Mucosa of descending colon (tissue), 3 donors: ENCODE measurements around the gene BMPR1A. TPM values are rescaled to one million over a fixed set of nuclear protein-coding genes. Genes with fewer than 3 reads are reported as not detected.
"Not testable (repeated sequence)": the region's sequence is repeated elsewhere in the genome, so short reads cannot be mapped to it uniquely, and the experiment has no call there.

Experiments
- ATAC-seq: fragments of 200-7000 bp; cut with Tn5 transposase; one replicate; pipeline ENCODE4 v1.9.1; 2020; ENCODE audit warnings: mild to moderate bottlenecking, moderate library complexity
- DNase-seq, 3 donors: peaks; one replicate each; pipeline ENCODE4 v3.0.0-alpha.2; 2020
- H3K36me3 ChIP-seq: fragments of 200-600 bp; one replicate; pipeline ENCODE4 v1.8.0; 2021; ENCODE audit warnings: low read depth, mild to moderate bottlenecking
- H3K4me1 ChIP-seq: fragments of 200-600 bp; one replicate; pipeline ENCODE4 v1.8.0; 2021; ENCODE audit warnings: low read depth, mild to moderate bottlenecking
- H3K4me3 ChIP-seq: fragments of 200-600 bp; one replicate; pipeline ENCODE4 v1.8.0; 2021; ENCODE audit warnings: mild to moderate bottlenecking
- H3K9me3 ChIP-seq: fragments of 200-600 bp; one replicate; pipeline ENCODE4 v1.8.0; 2021; ENCODE audit warnings: mild to moderate bottlenecking
- CTCF ChIP-seq: fragments of 200-600 bp; IDR thresholded peaks from one replicate; pipeline ENCODE4 v1.8.0; 2022; ENCODE audit warnings: antibody characterized with exemption, mild to moderate bottlenecking
- intact Hi-C, 2 donors: fragments of 100-400 bp; cut with DNase I in 1 of 2; cut with micrococcal nuclease in 1 of 2; formaldehyde crosslinking; loops; one replicate each; pipeline versions ENCODE4 v1.11.0 to v1.11.1; 2022; cut with DNase I, micrococcal nuclease
- total RNA-seq, 3 donors: library from RNA; stranded (reverse); fragmentation: NEBNext Ultra II Directional in 2 of 3; extraction: Animal tissue kit (Norgen Biotek cat#: 25700) in 2 of 3; gene quantifications; one replicate each; pipeline versions ENCODE4 v1.2.1 to v1.2.4, GENCODE V29; 2021 to 2023
- donor health status: DM: no; HTN: no; CAD: no; lungs with moderate emphysema.
- donor health status: DM: no; HTN: no; CAD: no.
- donor health status: DM: no; HTN: yes; CAD: no.

Gene BMPR1A
- total RNA-seq, 3 donors from 2014 or later = 44.4 to 126 (median 45.3) TPM

GRCh38 chr10:86851328-86852207 lies 95.1 kb downstream of the BMPR1A start:
- no peak for TF ChIP-seq CTCF
- no peak for DNase-seq
- H3K4me1 ChIP-seq = no peaks in the 10 kb centered on the region
- no peak overlapping the region for H3K4me3 ChIP-seq
- intact Hi-C loops = no loop called here
- ATAC-seq = peak; percentile 50
- H3K9me3 ChIP-seq = no peaks in the 10 kb centered on the region
- no peaks in the 10 kb centered on the region for H3K36me3 ChIP-seq

- H3K9me3 ChIP-seq, ATAC-seq, H3K36me3 ChIP-seq, DNase-seq, H3K4me3 ChIP-seq, intact Hi-C loops, H3K4me1 ChIP-seq: not testable (repeated sequence)
Observed at GRCh38 chr10:86853582-86853981, 97.2 kb downstream of the BMPR1A start.

- ATAC-seq = no peak
- no peak for TF ChIP-seq CTCF
- Histone ChIP-seq H3K4me1 (no peaks in the 10 kb centered on the region), H3K4me3 (no peak overlapping the region), H3K9me3 (no peaks in the 10 kb centered on the region), H3K36me3 (no peaks in the 10 kb centered on the region)
- intact Hi-C loops = no loop called here
- no peak for DNase-seq
Observed at GRCh38 chr10:86855513-86855912, 99.1 kb downstream of the BMPR1A start.

GRCh38 chr10:86856156-86856555 lies 99.7 kb downstream of the BMPR1A start:
- Histone ChIP-seq H3K4me3 (no peak overlapping the region), H3K36me3 (no peaks in the 10 kb centered on the region), H3K9me3 (no peaks in the 10 kb centered on the region), H3K4me1 (no peaks in the 10 kb centered on the region)
- no peak for ATAC-seq
- no peak for DNase-seq
- intact Hi-C loops = no loop called here
- TF ChIP-seq CTCF = no peak

GRCh38 chr10:86857128-86857721 lies 100.8 kb downstream of the BMPR1A start:
- Histone ChIP-seq H3K4me1 (no peaks in the 10 kb centered on the region), H3K4me3 (no peak overlapping the region), H3K9me3 (no peaks in the 10 kb centered on the region), H3K36me3 (no peaks in the 10 kb centered on the region)
- ATAC-seq (no peak), DNase-seq (no peak)
- TF ChIP-seq CTCF = no peak
- intact Hi-C loops = no loop called here

GRCh38 chr10:86858011-86858410 lies 101.6 kb downstream of the BMPR1A start:
- Histone ChIP-seq H3K9me3 (no peaks in the 10 kb centered on the region), H3K36me3 (no peaks in the 10 kb centered on the region), H3K4me1 (no peaks in the 10 kb centered on the region), H3K4me3 (no peak overlapping the region)
- intact Hi-C loops = no loop called here
- TF ChIP-seq CTCF = no peak
- ATAC-seq (no peak), DNase-seq (no peak)
